ENCODE results near the gene GREM1.

GREM1 gene

GRCh38 chr15:32698773-32699390, 18.9 kb upstream of the GREM1 start:
- no peak for DNase-seq

GRCh38 chr15:32700501-32701150, 17.2 kb upstream of the GREM1 start:
- no peak for DNase-seq

DNA sequence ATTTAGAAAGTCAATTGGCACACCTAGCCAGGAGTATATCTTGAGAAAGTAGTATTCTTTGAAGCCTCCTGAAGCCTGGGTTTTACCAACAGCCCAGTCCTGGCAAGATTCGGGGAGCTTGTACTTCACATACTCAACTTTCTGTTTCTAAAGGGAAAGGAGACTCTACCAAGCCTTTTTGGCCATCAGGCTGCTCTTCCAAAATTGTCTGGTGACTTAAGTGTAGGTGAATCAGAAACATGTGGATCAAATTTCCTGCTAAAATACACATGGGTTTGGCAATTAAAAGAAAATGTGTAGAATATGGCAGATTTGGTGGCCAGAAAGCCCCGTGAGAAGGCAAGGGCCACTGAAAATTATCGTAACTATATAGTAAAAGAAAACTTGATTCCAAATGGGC, 15.9 kb upstream of the GREM1 start:
- no peak for DNase-seq

- no peak for DNase-seq
Observed at GRCh38 chr15:32704395-32704981, 13.3 kb upstream of the GREM1 start.

DNA sequence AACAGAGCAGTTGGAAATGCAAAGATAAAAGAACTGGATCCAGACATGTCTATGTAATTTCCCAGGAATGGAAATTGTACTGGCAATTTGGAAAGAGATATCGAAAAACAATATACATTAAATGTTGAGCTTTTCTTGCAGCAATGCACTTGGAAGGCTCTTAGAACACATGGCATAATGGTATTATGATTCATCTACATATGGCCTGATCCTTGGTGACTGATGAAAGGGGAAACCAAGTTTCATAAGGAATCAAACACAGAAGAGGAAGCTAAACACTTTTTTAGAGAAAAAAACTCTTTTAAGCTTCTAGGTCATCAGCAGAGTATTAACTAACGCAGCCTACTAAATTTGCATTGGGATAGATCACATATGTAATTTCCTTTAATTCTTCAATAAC, 12.4 kb upstream of the GREM1 start:
- DNase-seq = no peak

DNA sequence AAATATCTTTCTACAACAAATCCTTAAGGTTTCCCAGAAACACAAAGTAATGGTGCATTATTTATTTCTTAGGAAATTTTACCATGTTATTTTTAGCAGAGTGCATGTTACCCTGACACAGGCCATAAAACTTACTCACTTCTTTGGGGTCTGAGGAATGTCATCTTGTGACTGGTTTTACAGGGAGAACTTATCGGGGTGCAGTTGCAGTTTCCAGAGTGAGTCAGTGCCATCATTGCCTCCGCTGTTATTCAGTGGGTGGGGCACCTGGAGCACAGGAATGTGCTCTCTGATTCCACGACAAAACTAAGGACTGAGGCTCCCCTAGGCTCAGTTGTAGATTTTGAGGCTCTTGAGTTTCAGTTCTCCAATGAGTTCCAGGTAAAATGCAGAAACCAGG, 11.1 kb upstream of the GREM1 start:
- DNase-seq = no peak

DNA sequence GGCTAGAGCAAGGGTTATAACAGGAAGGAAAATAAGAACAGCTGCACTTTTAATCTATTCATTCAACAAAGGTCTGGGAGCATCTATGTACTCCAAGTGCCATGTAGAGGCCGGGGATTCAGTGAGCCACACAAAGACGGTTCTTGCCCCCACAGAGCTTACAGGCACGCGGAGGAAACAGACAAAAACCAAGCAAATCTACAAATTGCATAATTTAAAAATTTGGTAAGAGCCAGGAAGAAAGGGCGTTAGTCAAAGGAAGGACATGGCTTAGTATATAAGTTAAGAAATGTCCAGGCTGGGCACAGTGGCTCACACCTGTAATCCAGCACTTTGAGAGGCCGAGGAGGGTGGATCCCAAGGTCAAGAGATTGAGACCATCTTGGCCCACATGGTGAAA, 10.4 kb upstream of the GREM1 start:
- no peak for DNase-seq

GRCh38 chr15:32709295-32710033, 8.3 kb upstream of the GREM1 start:
- no peak for DNase-seq

GRCh38 chr15:32715276-32715675, 2.5 kb upstream of the GREM1 start:
- DNase-seq = no peak

- DNase-seq = peak; percentile 8
Observed at GRCh38 chr15:32716216-32716914, 1.4 kb upstream of the GREM1 start.

DNA sequence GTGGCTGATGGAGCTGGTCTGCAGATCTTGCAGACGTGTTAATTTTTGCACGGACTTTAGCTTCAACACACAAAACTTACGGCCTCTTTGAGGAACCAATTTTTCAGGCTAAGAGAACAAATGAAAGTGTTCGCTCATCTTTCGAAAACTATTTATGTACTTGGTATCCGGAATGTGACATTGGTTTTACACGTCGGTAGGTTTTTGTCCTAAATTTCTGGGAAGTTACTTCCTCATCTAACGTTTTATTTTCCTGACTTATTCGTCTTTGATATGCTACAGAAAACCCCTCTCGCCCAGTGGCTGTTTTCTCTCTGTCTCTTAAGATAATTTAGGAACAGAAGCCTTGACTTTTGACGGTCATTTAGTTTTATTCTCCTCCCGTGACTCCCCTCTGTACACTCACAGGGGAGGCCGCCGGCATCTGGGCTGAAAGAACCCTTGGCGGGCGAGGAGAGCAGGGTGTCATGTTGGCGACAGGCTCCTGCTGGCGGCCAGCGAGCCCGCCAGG, 834 bp upstream of the GREM1 start:
- DNase-seq = peak; percentile 19

GRCh38 chr15:32718227-32718820, 520 bp downstream of the GREM1 start:
- DNase-seq = no peak

DNA sequence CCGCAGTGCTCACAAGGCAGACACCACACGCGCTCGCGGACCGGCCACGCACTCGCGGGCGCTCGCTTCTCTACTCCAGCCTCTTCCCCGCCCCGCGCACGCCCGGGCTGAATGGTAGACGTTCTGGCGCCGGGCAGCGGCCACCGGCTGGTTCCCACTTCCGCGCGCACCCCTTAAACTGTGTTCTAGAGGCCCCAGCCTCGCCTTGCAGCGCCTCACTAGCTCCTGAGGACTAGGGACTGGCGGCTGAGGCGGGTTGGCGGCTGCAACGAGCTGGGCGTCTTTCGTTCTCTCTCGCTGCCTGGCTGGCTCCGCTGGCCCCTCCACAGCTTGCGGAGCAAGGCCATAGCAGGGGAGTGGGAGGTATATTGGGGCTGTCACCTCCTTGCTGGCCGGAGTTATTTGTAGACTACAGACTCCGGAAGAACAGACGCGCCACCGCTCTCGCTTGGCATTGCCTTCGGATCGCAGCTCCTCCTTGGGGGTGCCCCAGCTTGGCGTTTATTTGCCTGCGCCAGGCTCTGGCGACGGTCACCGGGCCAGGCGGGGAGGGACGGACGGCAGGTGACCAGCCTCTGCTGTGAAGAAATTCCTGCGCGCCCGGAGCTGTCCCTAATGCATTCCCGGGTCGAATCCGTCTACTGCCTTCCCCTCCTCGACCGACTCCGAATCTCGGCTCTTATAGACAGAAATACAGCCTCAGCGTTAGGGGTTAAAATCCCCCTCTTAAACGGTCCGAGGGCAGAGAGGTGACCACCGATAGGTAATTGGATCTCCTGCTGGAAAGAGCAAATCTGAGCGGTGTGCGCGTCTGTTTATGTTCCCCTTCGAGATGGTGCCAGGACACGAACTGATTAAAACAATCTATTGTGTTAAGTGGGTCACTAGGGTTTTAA, 1.3 kb downstream of the GREM1 start:
- DNase-seq = no peak

DNA sequence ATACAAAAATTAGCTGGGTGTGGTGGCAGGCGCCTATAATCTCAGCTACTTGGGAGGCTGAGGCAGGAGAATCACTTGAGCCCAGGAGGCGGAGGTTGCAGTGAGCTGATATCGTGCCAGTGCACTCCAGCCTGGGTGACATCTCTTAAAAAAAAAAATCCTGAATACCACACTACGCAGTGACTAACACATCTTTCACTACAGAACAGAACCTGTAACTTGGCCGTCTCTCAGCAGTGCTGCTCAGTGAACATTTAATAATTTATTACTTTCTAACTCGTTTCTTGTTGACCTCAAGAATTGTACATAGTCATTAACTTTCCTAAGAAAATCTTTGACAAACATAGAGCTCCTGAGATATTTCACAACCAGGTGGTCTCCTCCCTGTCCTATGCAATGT, 3.8 kb downstream of the GREM1 start:
- DNase-seq = no peak

DNA sequence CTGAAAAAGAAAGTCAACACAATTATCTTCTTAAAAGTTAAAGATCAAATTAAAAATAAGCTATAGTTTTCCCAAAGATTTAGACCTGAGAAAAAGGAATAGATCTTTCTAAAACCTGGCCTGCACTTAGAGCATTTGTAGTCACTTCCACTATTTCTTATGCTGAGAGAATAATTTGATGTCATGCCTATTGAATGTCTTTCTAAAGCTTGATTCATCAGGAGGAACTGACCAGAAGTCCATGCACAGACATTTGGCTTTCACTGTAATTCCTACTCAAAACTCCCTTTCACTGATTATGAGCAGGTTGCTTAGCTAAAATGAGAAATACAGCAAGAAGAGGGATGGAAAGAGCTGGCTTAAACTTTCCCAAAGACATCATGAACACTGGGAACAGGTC, 4.3 kb downstream of the GREM1 start:
- DNase-seq = no peak

DNA sequence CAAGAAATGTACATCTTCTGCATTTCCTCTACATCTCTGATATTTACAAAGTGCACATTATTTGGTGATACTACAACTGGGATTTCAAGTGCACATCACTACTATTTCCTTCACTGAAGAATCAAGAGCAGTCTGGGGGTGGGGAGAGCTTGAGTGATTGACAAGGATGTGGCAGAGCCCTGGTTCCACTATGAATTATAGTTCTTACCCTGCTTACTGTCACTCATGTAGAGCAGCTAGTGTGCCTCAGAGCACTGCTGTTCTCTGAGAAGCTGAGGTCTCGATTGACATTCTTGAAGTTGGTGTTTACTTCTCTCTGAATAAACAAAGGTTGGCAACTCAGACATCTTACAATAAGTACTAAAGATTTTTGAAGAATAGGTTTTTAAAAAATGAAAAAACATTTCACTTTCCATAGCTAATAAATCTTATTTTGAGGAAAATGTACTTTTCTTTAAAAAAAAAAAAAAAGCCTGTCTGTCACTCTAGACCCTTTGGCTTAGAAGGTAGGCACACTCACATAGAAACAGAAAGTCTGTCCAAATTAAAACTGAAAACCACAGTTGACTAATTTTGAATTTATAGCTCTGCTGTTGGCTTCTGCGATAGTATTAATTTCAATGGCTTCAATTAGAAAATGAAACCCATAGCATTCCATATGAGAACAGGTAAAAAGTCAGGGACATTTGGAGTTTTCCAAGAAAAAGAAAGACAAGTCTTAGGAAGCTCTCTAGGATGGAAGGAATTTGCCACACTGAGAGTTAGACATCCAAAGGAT, 5.6 kb downstream of the GREM1 start:
- DNase-seq = no peak

DNA sequence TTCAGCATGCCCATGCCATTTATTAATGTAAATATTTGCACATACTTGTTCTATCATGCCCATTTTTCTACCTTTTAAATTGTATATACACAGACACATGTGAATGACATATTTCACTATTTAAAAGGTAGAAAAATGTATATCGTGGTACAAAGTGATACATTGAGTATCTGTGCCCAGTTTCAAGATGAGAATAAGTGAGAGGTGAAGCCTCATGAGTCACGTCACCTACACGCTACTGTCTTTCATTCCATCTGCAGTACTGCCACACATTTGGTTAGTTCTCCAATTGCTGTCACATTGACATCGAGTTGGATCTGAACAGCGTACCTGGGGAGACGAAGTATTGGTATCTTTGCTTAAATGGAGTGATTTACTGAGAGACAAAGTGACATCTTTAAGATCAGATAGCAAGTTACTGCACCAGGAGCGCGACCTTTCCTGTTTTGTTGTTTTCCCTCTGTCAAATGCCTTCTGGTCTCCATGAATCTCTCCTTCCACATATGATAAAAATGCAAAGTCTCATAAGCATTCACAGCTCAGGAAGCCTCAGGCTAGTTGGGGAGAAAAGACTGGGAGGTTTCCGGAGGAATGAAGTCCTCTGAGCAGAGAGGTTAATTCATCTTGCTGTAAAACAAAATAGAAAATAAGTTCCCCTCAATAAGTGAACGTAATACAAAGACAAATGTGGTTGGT, 12.0 kb downstream of the GREM1 start:
- no peak for DNase-seq

- no peak for DNase-seq
Observed at GRCh38 chr15:32730677-32731654, 13.2 kb downstream of the GREM1 start.
